Measurements from ENCODE around the gene RAB5A. TPM values are rescaled to one million over a fixed set of nuclear protein-coding genes. Genes with fewer than 3 reads are reported as not detected.

The RAB5A gene
- total and polyA plus RNA-seq, 10 of the 15 experiments (the other 5 are each of a cell fraction or from before 2014, with no cell fraction given): 15.8 to 44.3 (median 29.1) TPM

DNA sequence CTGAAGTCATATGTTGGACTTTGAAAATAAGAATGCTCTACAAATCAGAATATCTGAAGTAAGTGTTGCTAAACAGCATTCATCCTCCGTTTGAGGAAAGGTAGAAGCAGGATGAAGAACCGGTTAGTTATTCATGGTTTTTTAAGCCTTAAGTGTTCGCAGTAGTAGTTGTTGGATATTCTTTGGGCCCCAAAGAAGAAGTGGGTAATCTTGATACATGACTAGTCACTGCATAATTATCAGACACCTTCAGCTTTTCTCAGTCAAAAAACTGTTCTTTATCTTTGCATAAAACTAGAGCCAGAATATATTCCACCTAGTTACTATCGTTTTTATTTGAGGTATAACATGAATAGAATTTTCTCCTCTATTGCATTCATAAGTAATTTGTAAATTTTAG, 13.8 kb downstream of the RAB5A start:
- Histone ChIP-seq H3K9ac (ENCODE audit: control insufficient read depth, insufficient read depth, low read length) (no peak overlapping the region), H3K9me3 (replicated peaks; ENCODE audit: control insufficient read depth, insufficient read depth, low read length) (no peaks in the 10 kb centered on the region), H3K27ac (ENCODE audit: control insufficient read depth, insufficient read depth) (no peak overlapping the region), H4K20me1 (ENCODE audit: control insufficient read depth, insufficient read depth) (no peaks in the 10 kb centered on the region; the same call in 1 of the 2 replicates), H3K4me1 (ENCODE audit: control insufficient read depth, insufficient read depth, low read length) (no peaks in the 10 kb centered on the region), H3K4me2 (ENCODE audit: control insufficient read depth, insufficient read depth) (no peak overlapping the region), H3K36me3 (ENCODE audit: control insufficient read depth in 2 of 2, insufficient read depth in 2 of 2, low read length in 1 of 2) (peaks cover 0 to 14% of the 10 kb centered on the region in 2 experiments; a peak in 3 of 4 replicates), H3K79me2 (ENCODE audit: control insufficient read depth, insufficient read depth, low read length) (peaks cover 19% of the 10 kb centered on the region), H2AFZ (ENCODE audit: control insufficient read depth, low read depth, low read length) (no peak overlapping the region), H3K27me3 (replicated peaks in 1 of 2; ENCODE audit: control insufficient read depth in 2 of 2, insufficient read depth in 2 of 2, low read length in 1 of 2) (no peaks in the 10 kb centered on the region), H3K4me3 (no peak overlapping the region)
- FAIRE-seq (no peak), DNase-seq (ENCODE audit: low read depth, low spot score) (no peak), ATAC-seq (no peak)
- no TSS peak for BruUV-seq (replicated peaks)
- ChIA-PET POLR2A (no interaction called here), CTCF (interaction anchor here (1.4 kb wide), 1 partner anchor 9 kb away, joined by 4 read pairs; no protein-coding TSS in a partner anchor), SMC1A (ENCODE audit: uncharacterized antibody, unreplicated experiment) (no interaction called here), RAD21 (ENCODE audit: unreplicated experiment) (no interaction called here)
- intact Hi-C loops (cut with micrococcal nuclease; ENCODE audit: unreplicated experiment) (no loop called here), in situ Hi-C loops (cut with MboI) (no loop called here)
- 82% methylated on average over 4 of the region's 4 CpGs for WGBS (ENCODE audit: insufficient coverage, insufficient replicate concordance, low lambda C conversion rate, missing lambda C conversion rate)
- TF ChIP-seq, protein P1, sequence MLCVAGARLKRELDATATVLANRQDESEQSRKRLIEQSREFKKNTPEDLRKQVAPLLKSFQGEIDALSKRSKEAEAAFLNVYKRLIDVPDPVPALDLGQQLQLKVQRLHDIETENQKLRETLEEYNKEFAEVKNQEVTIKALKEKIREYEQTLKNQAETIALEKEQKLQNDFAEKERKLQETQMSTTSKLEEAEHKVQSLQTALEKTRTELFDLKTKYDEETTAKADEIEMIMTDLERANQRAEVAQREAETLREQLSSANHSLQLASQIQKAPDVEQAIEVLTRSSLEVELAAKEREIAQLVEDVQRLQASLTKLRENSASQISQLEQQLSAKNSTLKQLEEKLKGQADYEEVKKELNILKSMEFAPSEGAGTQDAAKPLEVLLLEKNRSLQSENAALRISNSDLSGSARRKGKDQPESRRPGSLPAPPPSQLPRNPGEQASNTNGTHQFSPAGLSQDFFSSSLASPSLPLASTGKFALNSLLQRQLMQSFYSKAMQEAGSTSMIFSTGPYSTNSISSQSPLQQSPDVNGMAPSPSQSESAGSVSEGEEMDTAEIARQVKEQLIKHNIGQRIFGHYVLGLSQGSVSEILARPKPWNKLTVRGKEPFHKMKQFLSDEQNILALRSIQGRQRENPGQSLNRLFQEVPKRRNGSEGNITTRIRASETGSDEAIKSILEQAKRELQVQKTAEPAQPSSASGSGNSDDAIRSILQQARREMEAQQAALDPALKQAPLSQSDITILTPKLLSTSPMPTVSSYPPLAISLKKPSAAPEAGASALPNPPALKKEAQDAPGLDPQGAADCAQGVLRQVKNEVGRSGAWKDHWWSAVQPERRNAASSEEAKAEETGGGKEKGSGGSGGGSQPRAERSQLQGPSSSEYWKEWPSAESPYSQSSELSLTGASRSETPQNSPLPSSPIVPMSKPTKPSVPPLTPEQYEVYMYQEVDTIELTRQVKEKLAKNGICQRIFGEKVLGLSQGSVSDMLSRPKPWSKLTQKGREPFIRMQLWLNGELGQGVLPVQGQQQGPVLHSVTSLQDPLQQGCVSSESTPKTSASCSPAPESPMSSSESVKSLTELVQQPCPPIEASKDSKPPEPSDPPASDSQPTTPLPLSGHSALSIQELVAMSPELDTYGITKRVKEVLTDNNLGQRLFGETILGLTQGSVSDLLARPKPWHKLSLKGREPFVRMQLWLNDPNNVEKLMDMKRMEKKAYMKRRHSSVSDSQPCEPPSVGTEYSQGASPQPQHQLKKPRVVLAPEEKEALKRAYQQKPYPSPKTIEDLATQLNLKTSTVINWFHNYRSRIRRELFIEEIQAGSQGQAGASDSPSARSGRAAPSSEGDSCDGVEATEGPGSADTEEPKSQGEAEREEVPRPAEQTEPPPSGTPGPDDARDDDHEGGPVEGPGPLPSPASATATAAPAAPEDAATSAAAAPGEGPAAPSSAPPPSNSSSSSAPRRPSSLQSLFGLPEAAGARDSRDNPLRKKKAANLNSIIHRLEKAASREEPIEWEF (IDR thresholded peaks at IDR 0.05; ENCODE audit: insufficient replicate concordance, low read depth, low read length): no peak
- no peak for TF ChIP-seq BCL11A (IDR thresholded peaks at IDR 0.05; ENCODE audit: low read depth, low read length)
- TF ChIP-seq, protein P2, sequence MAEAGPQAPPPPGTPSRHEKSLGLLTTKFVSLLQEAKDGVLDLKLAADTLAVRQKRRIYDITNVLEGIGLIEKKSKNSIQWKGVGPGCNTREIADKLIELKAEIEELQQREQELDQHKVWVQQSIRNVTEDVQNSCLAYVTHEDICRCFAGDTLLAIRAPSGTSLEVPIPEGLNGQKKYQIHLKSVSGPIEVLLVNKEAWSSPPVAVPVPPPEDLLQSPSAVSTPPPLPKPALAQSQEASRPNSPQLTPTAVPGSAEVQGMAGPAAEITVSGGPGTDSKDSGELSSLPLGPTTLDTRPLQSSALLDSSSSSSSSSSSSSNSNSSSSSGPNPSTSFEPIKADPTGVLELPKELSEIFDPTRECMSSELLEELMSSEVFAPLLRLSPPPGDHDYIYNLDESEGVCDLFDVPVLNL (IDR thresholded peaks at IDR 0.05; ENCODE audit: low read depth, low read length): no peak
- no peak for TF ChIP-seq ZNF384 (IDR thresholded peaks at IDR 0.05; ENCODE audit: borderline replicate concordance, low read depth, low read length)
- TF ChIP-seq YBX1 (IDR thresholded peaks at IDR 0.05): no peak
- TF ChIP-seq, protein P3, sequence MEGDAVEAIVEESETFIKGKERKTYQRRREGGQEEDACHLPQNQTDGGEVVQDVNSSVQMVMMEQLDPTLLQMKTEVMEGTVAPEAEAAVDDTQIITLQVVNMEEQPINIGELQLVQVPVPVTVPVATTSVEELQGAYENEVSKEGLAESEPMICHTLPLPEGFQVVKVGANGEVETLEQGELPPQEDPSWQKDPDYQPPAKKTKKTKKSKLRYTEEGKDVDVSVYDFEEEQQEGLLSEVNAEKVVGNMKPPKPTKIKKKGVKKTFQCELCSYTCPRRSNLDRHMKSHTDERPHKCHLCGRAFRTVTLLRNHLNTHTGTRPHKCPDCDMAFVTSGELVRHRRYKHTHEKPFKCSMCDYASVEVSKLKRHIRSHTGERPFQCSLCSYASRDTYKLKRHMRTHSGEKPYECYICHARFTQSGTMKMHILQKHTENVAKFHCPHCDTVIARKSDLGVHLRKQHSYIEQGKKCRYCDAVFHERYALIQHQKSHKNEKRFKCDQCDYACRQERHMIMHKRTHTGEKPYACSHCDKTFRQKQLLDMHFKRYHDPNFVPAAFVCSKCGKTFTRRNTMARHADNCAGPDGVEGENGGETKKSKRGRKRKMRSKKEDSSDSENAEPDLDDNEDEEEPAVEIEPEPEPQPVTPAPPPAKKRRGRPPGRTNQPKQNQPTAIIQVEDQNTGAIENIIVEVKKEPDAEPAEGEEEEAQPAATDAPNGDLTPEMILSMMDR (IDR thresholded peaks at IDR 0.05 in 2 of 3, conservative IDR thresholded peaks at IDR 0.05 in 1 of 3; ENCODE audit: control insufficient read depth in 2 of 3, extremely low read depth in 1 of 3, insufficient read depth in 1 of 3, low read depth in 3 of 3, low read length in 3 of 3): no peak
- TF ChIP-seq CHD4 (IDR thresholded peaks at IDR 0.05): no peak
- no peak for TF ChIP-seq TAF1 (IDR thresholded peaks at IDR 0.05; ENCODE audit: borderline replicate concordance, low read depth, low read length)
- TF ChIP-seq, protein P4, sequence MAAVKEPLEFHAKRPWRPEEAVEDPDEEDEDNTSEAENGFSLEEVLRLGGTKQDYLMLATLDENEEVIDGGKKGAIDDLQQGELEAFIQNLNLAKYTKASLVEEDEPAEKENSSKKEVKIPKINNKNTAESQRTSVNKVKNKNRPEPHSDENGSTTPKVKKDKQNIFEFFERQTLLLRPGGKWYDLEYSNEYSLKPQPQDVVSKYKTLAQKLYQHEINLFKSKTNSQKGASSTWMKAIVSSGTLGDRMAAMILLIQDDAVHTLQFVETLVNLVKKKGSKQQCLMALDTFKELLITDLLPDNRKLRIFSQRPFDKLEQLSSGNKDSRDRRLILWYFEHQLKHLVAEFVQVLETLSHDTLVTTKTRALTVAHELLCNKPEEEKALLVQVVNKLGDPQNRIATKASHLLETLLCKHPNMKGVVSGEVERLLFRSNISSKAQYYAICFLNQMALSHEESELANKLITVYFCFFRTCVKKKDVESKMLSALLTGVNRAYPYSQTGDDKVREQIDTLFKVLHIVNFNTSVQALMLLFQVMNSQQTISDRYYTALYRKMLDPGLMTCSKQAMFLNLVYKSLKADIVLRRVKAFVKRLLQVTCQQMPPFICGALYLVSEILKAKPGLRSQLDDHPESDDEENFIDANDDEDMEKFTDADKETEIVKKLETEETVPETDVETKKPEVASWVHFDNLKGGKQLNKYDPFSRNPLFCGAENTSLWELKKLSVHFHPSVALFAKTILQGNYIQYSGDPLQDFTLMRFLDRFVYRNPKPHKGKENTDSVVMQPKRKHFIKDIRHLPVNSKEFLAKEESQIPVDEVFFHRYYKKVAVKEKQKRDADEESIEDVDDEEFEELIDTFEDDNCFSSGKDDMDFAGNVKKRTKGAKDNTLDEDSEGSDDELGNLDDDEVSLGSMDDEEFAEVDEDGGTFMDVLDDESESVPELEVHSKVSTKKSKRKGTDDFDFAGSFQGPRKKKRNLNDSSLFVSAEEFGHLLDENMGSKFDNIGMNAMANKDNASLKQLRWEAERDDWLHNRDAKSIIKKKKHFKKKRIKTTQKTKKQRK (IDR thresholded peaks at IDR 0.05; ENCODE audit: low read depth, low read length): no peak
- TF ChIP-seq, protein P5, sequence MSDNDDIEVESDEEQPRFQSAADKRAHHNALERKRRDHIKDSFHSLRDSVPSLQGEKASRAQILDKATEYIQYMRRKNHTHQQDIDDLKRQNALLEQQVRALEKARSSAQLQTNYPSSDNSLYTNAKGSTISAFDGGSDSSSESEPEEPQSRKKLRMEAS (IDR thresholded peaks at IDR 0.05; ENCODE audit: low read depth, low read length): no peak
- no peak for TF ChIP-seq BACH1 (IDR thresholded peaks at IDR 0.05; ENCODE audit: borderline replicate concordance)
- TF ChIP-seq EGR1 (IDR thresholded peaks at IDR 0.05; ENCODE audit: borderline replicate concordance in 1 of 2, low read depth in 2 of 2, low read length in 2 of 2): no peak
